SK-N-SH (cell line): ENCODE data around the gene STMN1. TPM values are rescaled to one million over a fixed set of nuclear protein-coding genes. Genes with fewer than 3 reads are reported as not detected.

Experiments
- CTCF ChIA-PET: fragments of 300-600, 350-600 bp; formaldehyde crosslinking; extraction: SDS; loops from one replicate; lab custom pipeline; 2021; lab: Yijun Ruan, JAX
- POLR2A ChIA-PET: fragments of 350-600 bp; sonication (Branson Sonifier 250); formaldehyde crosslinking; extraction: SDS; loops from one replicate; lab custom pipeline; 2020; ENCODE audit warnings: antibody characterized with exemption, inconsistent platforms; lab: Yijun Ruan, JAX
- DNase-seq: peaks from one replicate; pipeline ENCODE4 v3.0.0; 2012
- H2AFZ ChIP-seq: fragments of 200-600 bp; sonication (generic); 2 replicates; pipeline ENCODE4 v1.8.1; 2016; ENCODE audit warnings: antibody characterized with exemption, mild to moderate bottlenecking, low read depth
- H3F3A ChIP-seq: fragments of 200-600 bp; sonication (generic); replicated peaks from 2 replicates; pipeline ENCODE3; 2016; ENCODE audit warnings: antibody characterized with exemption, mild to moderate bottlenecking; ENCODE audit not compliant: insufficient read depth
- H3K27ac ChIP-seq, 2 experiments: fragments of 200-500 bp in 1 of 2; fragments of 200-600 bp in 1 of 2; sonication (Bioruptor generic) in 1 of 2; sonication (generic), shearing (Covaris generic) in 1 of 2; 2 replicates each; pipeline versions ENCODE4 v1.5.1 to v1.6.1; 2014 to 2016; ENCODE audit warnings: low read depth in 2 of 2, inconsistent platforms in 1 of 2, low read length in 1 of 2, mild to moderate bottlenecking in 1 of 2, mixed read lengths in 1 of 2
- H3K27me3 ChIP-seq: fragments of 200-600 bp; sonication (generic), shearing (Covaris generic); 2 replicates; pipeline ENCODE4 v1.6.1; 2016; ENCODE audit warnings: mixed run types; ENCODE audit not compliant: insufficient read depth
- H3K36me3 ChIP-seq, 2 experiments: fragments of 200-500 bp in 1 of 2; fragments of 200-600 bp in 1 of 2; sonication (Bioruptor generic) in 1 of 2; sonication (generic) in 1 of 2; replicated peaks in 1 of 2; 2 replicates each; pipeline versions ENCODE3 to v1.5.1; 2014 to 2016; ENCODE audit warnings: low read length in 1 of 2, mild to moderate bottlenecking in 1 of 2; ENCODE audit not compliant: insufficient read depth in 2 of 2, control insufficient read depth in 1 of 2
- H3K4me1 ChIP-seq, 2 experiments: fragments of 200-500 bp in 1 of 2; fragments of 200-600 bp in 1 of 2; sonication (Bioruptor generic) in 1 of 2; sonication (generic), shearing (Covaris generic) in 1 of 2; 2 replicates each; pipeline versions ENCODE4 v1.5.1 to v1.6.1; 2014 to 2016; ENCODE audit warnings: low read depth in 1 of 2, low read length in 1 of 2, mixed run types in 1 of 2; ENCODE audit not compliant: insufficient read depth in 2 of 2, control insufficient read depth in 1 of 2
- H3K4me2 ChIP-seq: fragments of 200-600 bp; sonication (generic), shearing (Covaris generic); 2 replicates; pipeline ENCODE4 v1.6.1; 2017; ENCODE audit warnings: mixed run types
- H3K4me3 ChIP-seq, 2 experiments: fragments of 200-500 bp in 1 of 2; fragments of 200-600 bp in 1 of 2; sonication (Bioruptor generic) in 1 of 2; sonication (generic), shearing (Covaris generic) in 1 of 2; 2 replicates each; pipeline versions ENCODE4 v1.5.1 to v1.8.1; 2014 to 2016; ENCODE audit warnings: low read depth in 2 of 2, inconsistent platforms in 1 of 2, low read length in 1 of 2, mild to moderate bottlenecking in 1 of 2, mixed read lengths in 1 of 2, moderate library complexity in 1 of 2
- H3K79me2 ChIP-seq: fragments of 200-600 bp; sonication (generic); 2 replicates; pipeline ENCODE4 v1.8.1; 2017; ENCODE audit warnings: mild to moderate bottlenecking; ENCODE audit not compliant: insufficient read depth
- H3K9ac ChIP-seq: fragments of 200-600 bp; sonication (generic); 2 replicates; pipeline ENCODE4 v1.6.1; 2017; ENCODE audit warnings: mixed run types
- H3K9me2 ChIP-seq: fragments of 200-600 bp; sonication (generic); 2 replicates; pipeline ENCODE4 v1.6.1; 2017; ENCODE audit warnings: mixed run types
- H3K9me3 ChIP-seq: fragments of 200-600 bp; sonication (generic); 2 replicates; pipeline ENCODE4 v1.6.1; 2017; ENCODE audit warnings: mixed run types, mild to moderate bottlenecking, moderate library complexity
- H4K20me1 ChIP-seq: fragments of 200-600 bp; sonication (generic); 2 replicates; pipeline ENCODE4 v1.6.1; 2017; ENCODE audit warnings: mild to moderate bottlenecking, mixed run types; ENCODE audit not compliant: insufficient read depth
- CHD2 ChIP-seq: fragments of 150-350 bp; IDR thresholded peaks from 2 replicates; pipeline ENCODE4 v1.6.1; 2018; ENCODE audit warnings: low read length; ENCODE audit not compliant: partially characterized antibody
- CTCF ChIP-seq: fragments of 200-600 bp; sonication (generic); IDR thresholded peaks from 2 replicates; pipeline ENCODE4 v1.6.1; 2017; ENCODE audit warnings: antibody characterized with exemption, mild to moderate bottlenecking, moderate library complexity
- EZH2phosphoT487 ChIP-seq: fragments of 200-600 bp; sonication (generic); IDR thresholded peaks from 2 replicates; pipeline ENCODE4 v1.6.1; 2017; ENCODE audit warnings: low read depth, mixed run types, mild to moderate bottlenecking, antibody characterized with exemption, moderate library complexity, borderline replicate concordance
- FOXJ3 ChIP-seq: sonication (generic); formaldehyde crosslinking; IDR thresholded peaks from 2 replicates; pipeline ENCODE4 v1.5.1; 2020; ENCODE audit warnings: mild to moderate bottlenecking, missing genetic modification reagents
- GABPA ChIP-seq: IDR thresholded peaks from 2 replicates; pipeline ENCODE4 v1.4.0; 2012; ENCODE audit warnings: low read depth, mild to moderate bottlenecking
- GATA2 ChIP-seq: sonication (generic); formaldehyde crosslinking; IDR thresholded peaks from 2 replicates; pipeline ENCODE4 v1.5.0; 2020; ENCODE audit warnings: mild to moderate bottlenecking, missing genetic modification reagents
- JUND ChIP-seq: IDR thresholded peaks from 2 replicates; pipeline ENCODE4 v1.4.0; 2012
- MAX ChIP-seq: IDR thresholded peaks from 2 replicates; pipeline ENCODE4 v1.4.0; 2012; ENCODE audit warnings: low read depth
- NFIC ChIP-seq: IDR thresholded peaks from 2 replicates; pipeline ENCODE4 v1.4.0; 2012; ENCODE audit warnings: borderline replicate concordance
- NRF1 ChIP-seq: IDR thresholded peaks from 2 replicates; pipeline ENCODE4 v1.6.1; 2012; ENCODE audit warnings: low read depth, mild to moderate bottlenecking, low read length
- RAD21 ChIP-seq: IDR thresholded peaks from 2 replicates; pipeline ENCODE4 v1.6.1; 2012; ENCODE audit warnings: mild to moderate bottlenecking, low read length
- RXRA ChIP-seq: IDR thresholded peaks from 2 replicates; pipeline ENCODE4 v1.4.0; 2012; ENCODE audit warnings: low read depth, mild to moderate bottlenecking, borderline replicate concordance
- SIN3A ChIP-seq: IDR thresholded peaks from 2 replicates; pipeline ENCODE4 v1.6.1; 2012; ENCODE audit warnings: low read depth, mild to moderate bottlenecking, low read length, moderate library complexity, borderline replicate concordance
- SMC3 ChIP-seq: IDR thresholded peaks from 2 replicates; pipeline ENCODE4 v1.6.1; 2012; ENCODE audit warnings: low read depth, low read length, improper control_type of control experiment
- TAF1 ChIP-seq: IDR thresholded peaks from 2 replicates; pipeline ENCODE4 v1.6.1; 2012; ENCODE audit warnings: low read depth, mild to moderate bottlenecking, low read length, moderate library complexity, borderline replicate concordance
- TCF12 ChIP-seq: IDR thresholded peaks from 2 replicates; pipeline ENCODE4 v1.4.0; 2012
- TEAD4 ChIP-seq: IDR thresholded peaks from 2 replicates; pipeline ENCODE4 v1.4.0; 2012; ENCODE audit warnings: mild to moderate bottlenecking, borderline replicate concordance; ENCODE audit not compliant: insufficient read depth
- USF1 ChIP-seq: IDR thresholded peaks from 2 replicates; pipeline ENCODE4 v1.4.0; 2012; ENCODE audit warnings: low read depth, borderline replicate concordance
- USF2 ChIP-seq: fragments of 150-350 bp; IDR thresholded peaks from 2 replicates; pipeline ENCODE4 v1.6.1; 2017; ENCODE audit warnings: antibody characterized with exemption, low read length, low read depth, borderline replicate concordance
- WGBS: methylation state at CpG from one replicate; pipeline ENCODE4 v1.1.6; 2017; ENCODE audit warnings: low lambda C conversion rate; 5-methylcytosine and 5-hydroxymethylcytosine counted together
- polyA plus RNA-seq, 3 experiments: library from polyadenylated mRNA; depleted of rRNA; stranded (reverse); fragments of >200 nt; gene quantifications; 2 replicates each; pipeline ENCODE4 v1.2.3, GENCODE V29; 2012

STMN1 gene
- polyA plus RNA-seq, 1 of the 3 experiments (the other 2 are of a cell fraction): 143 TPM

GRCh38 chr1:25874209-25874608 lies 32.0 kb downstream of the STMN1 start:
- H3K4me2 ChIP-seq: peak overlapping the region; percentile 84
- no peak for TF ChIP-seq RAD21
- TF ChIP-seq NRF1: no peak
- no peak for TF ChIP-seq RXRA
- TF ChIP-seq SIN3A: no peak
- TF ChIP-seq EZH2phosphoT487: no peak
- TF ChIP-seq NFIC: no peak
- TF ChIP-seq TCF12: no peak
- TF ChIP-seq SMC3: no peak
- no peak for TF ChIP-seq CTCF
- TF ChIP-seq CHD2: no peak
- no peak for TF ChIP-seq USF2
- TF ChIP-seq FOXJ3 (CRISPR knock-in tag): no peak
- TF ChIP-seq TEAD4: no peak
- TF ChIP-seq MAX: no peak
- no peak for TF ChIP-seq JUND
- no peak for TF ChIP-seq GABPA
- TF ChIP-seq TAF1: no peak
- no peak for TF ChIP-seq USF1
- no peak for TF ChIP-seq GATA2 (CRISPR knock-in tag)
- peaks cover 13% of the 10 kb centered on the region for H3K79me2 ChIP-seq
- CTCF ChIA-PET: interaction anchor here (0.9 to 3.1 kb wide), 4 partner anchors 21 to 265 kb away, joined by 3 to 14 read pairs (median 4); no protein-coding TSS in a partner anchor
- WGBS: 96% methylated on average over 3 of the region's 3 CpGs
- H3F3A ChIP-seq: peaks cover 16% of the 10 kb centered on the region
- no peaks in the 10 kb centered on the region for H3K27me3 ChIP-seq
- no peaks in the 10 kb centered on the region for H4K20me1 ChIP-seq
- peak overlapping the region; percentile 65 for H3K9ac ChIP-seq
- peak overlapping the region; percentile 62 to 66 for H3K4me3 ChIP-seq
- no peaks in the 10 kb centered on the region for H3K9me2 ChIP-seq
- no peak for DNase-seq
- H2AFZ ChIP-seq: no peak overlapping the region
- H3K27ac ChIP-seq: no peak overlapping the region; a peak in 1 of 4 replicates
- H3K4me1 ChIP-seq: peaks cover 0 to 14% of the 10 kb centered on the region in 2 experiments; a peak in 1 of 4 replicates
- H3K9me3 ChIP-seq: no peaks in the 10 kb centered on the region
- H3K36me3 ChIP-seq: no peaks in the 10 kb centered on the region
- POLR2A ChIA-PET: no interaction called here
